Lower leg skin (tissue), 3 donors: ENCODE data around the gene COQ9.

Experiments used
- POLR2A ChIP-seq, 2 donors: fragments of 450-650 bp; IDR thresholded peaks; one replicate each; pipeline ENCODE4 v1.6.1; 2016 to 2017; ENCODE audit warnings: antibody characterized with exemption in 2 of 2, mild to moderate bottlenecking in 1 of 2, moderate library complexity in 1 of 2
- TF ChIP-seq, protein P1 (sequence below), 3 donors: fragments of 450-650 bp; IDR thresholded peaks; one replicate each; pipeline ENCODE4 v1.5.1; 2016; ENCODE audit warnings: antibody characterized with exemption in 3 of 3, mild to moderate bottlenecking in 3 of 3, moderate library complexity in 2 of 3

DNA sequence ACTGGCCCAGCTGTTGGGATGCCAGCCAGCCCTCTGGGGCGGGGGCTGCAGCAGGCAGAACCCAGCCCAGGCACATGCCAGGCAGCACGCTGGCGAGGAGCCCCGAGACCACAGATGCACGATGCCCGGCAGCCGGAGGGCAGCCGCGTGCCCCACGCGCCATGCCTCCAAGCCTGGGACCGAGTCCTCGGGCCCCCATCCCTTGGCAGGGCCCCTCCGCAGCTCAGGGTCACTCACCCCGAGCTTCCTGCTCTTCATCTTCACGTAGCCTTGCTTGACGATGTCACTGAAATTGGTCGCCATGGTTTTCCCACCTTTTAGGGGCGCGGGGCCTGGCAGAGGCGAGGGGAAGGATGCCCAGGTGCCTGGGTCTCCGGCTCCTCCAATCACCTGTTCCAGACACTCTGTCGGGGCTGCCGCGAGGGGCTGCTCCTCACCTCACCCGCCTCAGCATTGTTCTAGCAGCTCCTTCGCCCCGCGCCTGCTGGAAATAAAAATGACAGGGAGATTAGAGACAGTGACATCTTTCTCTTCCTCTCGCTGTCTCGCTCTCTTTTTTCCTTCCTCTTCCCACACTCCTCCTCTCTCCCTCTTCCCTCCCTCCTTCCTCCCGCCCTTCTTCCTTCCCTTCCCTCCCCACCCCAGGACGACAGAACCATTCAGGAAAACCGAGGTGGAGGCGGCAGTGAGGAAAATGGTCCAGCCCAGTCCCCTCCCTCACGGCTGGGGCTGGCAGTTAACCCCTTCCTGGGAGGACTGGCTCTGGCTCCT lies 32.1 kb downstream of the COQ9 start:
- TF ChIP-seq, protein P1, sequence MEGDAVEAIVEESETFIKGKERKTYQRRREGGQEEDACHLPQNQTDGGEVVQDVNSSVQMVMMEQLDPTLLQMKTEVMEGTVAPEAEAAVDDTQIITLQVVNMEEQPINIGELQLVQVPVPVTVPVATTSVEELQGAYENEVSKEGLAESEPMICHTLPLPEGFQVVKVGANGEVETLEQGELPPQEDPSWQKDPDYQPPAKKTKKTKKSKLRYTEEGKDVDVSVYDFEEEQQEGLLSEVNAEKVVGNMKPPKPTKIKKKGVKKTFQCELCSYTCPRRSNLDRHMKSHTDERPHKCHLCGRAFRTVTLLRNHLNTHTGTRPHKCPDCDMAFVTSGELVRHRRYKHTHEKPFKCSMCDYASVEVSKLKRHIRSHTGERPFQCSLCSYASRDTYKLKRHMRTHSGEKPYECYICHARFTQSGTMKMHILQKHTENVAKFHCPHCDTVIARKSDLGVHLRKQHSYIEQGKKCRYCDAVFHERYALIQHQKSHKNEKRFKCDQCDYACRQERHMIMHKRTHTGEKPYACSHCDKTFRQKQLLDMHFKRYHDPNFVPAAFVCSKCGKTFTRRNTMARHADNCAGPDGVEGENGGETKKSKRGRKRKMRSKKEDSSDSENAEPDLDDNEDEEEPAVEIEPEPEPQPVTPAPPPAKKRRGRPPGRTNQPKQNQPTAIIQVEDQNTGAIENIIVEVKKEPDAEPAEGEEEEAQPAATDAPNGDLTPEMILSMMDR (IDR thresholded peaks at IDR 0.05) = no peak
- no peak for TF ChIP-seq POLR2A (IDR thresholded peaks at IDR 0.05)
